WTC11 (cell line): ENCODE results near the gene SPATA25. TPM values are rescaled to one million over a fixed set of nuclear protein-coding genes. Genes with fewer than 3 reads are reported as not detected.
A peak's percentile ranks its signal among the peaks of the same experiment; 100 is the strongest.
"Not testable (repeated sequence)": the region's sequence is repeated elsewhere in the genome, so short reads cannot be mapped to it uniquely, and the experiment has no call there.

Experiments
- ATAC-seq: fragments of 200-7000 bp; cut with Tn5 transposase; 2 replicates; pipeline ENCODE4 v1.10.0; 2021; ENCODE audit warnings: mild to moderate bottlenecking, moderate library complexity
- CTCF ChIA-PET: fragments of 300-600 bp; sonication (Branson Sonifier 250); formaldehyde crosslinking; loops from one replicate; lab custom pipeline; 2021; ENCODE audit warnings: antibody characterized with exemption; lab: Charles Lee
- POLR2A ChIA-PET: fragments of 350-600 bp; sonication (Branson Sonifier 250); formaldehyde crosslinking; loops from one replicate; lab custom pipeline; 2021; ENCODE audit warnings: antibody characterized with exemption; lab: Charles Lee
- DNase-seq: peaks from one replicate; pipeline ENCODE4 v3.0.0; 2021; ENCODE audit warnings: low spot score
- H3K27ac Mint-ChIP-seq: 2 replicates; pipeline ENCODE4 v1.8.0; 2021; ENCODE audit warnings: mixed read lengths
- H3K27me3 Mint-ChIP-seq: 2 replicates; pipeline ENCODE4 v1.8.0; 2021; ENCODE audit warnings: low read depth, mild to moderate bottlenecking, moderate library complexity, mixed read lengths
- H3K36me3 Mint-ChIP-seq: 2 replicates; pipeline ENCODE4 v1.8.0; 2021; ENCODE audit warnings: mixed read lengths
- H3K4me1 Mint-ChIP-seq: 2 replicates; pipeline ENCODE4 v1.8.0; 2022; ENCODE audit warnings: mixed read lengths
- H3K4me3 Mint-ChIP-seq: 2 replicates; pipeline ENCODE4 v1.8.0; 2021; ENCODE audit warnings: mild to moderate bottlenecking, moderate library complexity, mixed read lengths
- H3K9me3 Mint-ChIP-seq: 2 replicates; pipeline ENCODE4 v1.8.0; 2021; ENCODE audit warnings: mixed read lengths
- ATF2 ChIP-seq: sonication (generic); formaldehyde crosslinking; IDR thresholded peaks from 2 replicates; pipeline ENCODE4 v1.8.1; 2022; ENCODE audit warnings: low read depth, missing genetic modification reagents, borderline replicate concordance
- EMX1 ChIP-seq: fragments of 250-450 bp; sonication (Bioruptor Pico); IDR thresholded peaks from 2 replicates; pipeline ENCODE4 v1.8.0; 2021; ENCODE audit warnings: mild to moderate bottlenecking
- FOXP4 ChIP-seq: sonication (generic); formaldehyde crosslinking; IDR thresholded peaks from 2 replicates; pipeline ENCODE4 v1.8.0; 2022; ENCODE audit warnings: mild to moderate bottlenecking, missing genetic modification reagents
- GTF2I ChIP-seq: fragments of 250-450 bp; sonication (Bioruptor Pico); conservative IDR thresholded peaks from 2 replicates; pipeline ENCODE4 v1.4.0; 2021; ENCODE audit warnings: mild to moderate bottlenecking
- IRF2 ChIP-seq: sonication (generic); formaldehyde crosslinking; IDR thresholded peaks from 2 replicates; pipeline ENCODE4 v1.8.0; 2022; ENCODE audit warnings: low read depth, missing genetic modification reagents, borderline replicate concordance
- KAT7 ChIP-seq: sonication (generic); formaldehyde crosslinking; IDR thresholded peaks from 2 replicates; pipeline ENCODE4 v1.8.1; 2023; ENCODE audit warnings: missing genetic modification reagents, mild to moderate bottlenecking, borderline replicate concordance
- NFYB ChIP-seq: sonication (generic); formaldehyde crosslinking; conservative IDR thresholded peaks from 2 replicates; pipeline ENCODE4 v1.8.0; 2022; ENCODE audit warnings: low read depth, missing genetic modification reagents
- PRDM15 ChIP-seq: sonication (generic); formaldehyde crosslinking; IDR thresholded peaks from 2 replicates; pipeline ENCODE4 v1.8.0; 2022; ENCODE audit warnings: missing genetic modification reagents
- RELA ChIP-seq: sonication (generic); formaldehyde crosslinking; IDR thresholded peaks from 2 replicates; pipeline ENCODE4 v1.8.1; 2022; ENCODE audit warnings: missing genetic modification reagents, mild to moderate bottlenecking, borderline replicate concordance
- RORB ChIP-seq: fragments of 250-450 bp; sonication (Bioruptor Pico); IDR thresholded peaks from 2 replicates; pipeline ENCODE4 v1.9.0; 2021; ENCODE audit warnings: mild to moderate bottlenecking
- ZBTB43 ChIP-seq: sonication (generic); formaldehyde crosslinking; IDR thresholded peaks from 2 replicates; pipeline ENCODE4 v1.8.1; 2023; ENCODE audit warnings: mild to moderate bottlenecking, missing genetic modification reagents
- ZNF138 ChIP-seq: sonication (generic); formaldehyde crosslinking; conservative IDR thresholded peaks from 2 replicates; pipeline ENCODE4 v1.8.1; 2022; ENCODE audit warnings: mild to moderate bottlenecking, moderate library complexity, missing genetic modification reagents
- ZNF219 ChIP-seq: sonication (generic); formaldehyde crosslinking; IDR thresholded peaks from 2 replicates; pipeline ENCODE4 v1.8.0; 2023; ENCODE audit warnings: missing genetic modification reagents, mild to moderate bottlenecking, borderline replicate concordance
- total RNA-seq: library from RNA; stranded (reverse); gene quantifications from 3 replicates; pipeline ENCODE4 v1.2.3, GENCODE V29; 2021

SPATA25 gene
- total RNA-seq, 1 experiment from 2014 or later: 3.7 TPM

- TF ChIP-seq FOXP4 (CRISPR knock-in tag): 0 out of 2 replicates have a peak, but pooled peaks have one; percentile 11
- TF ChIP-seq EMX1: no peak; the same call in 1 of the 2 replicates
- TF ChIP-seq PRDM15 (CRISPR knock-in tag): no peak
- no peak for TF ChIP-seq RORB (CRISPR knock-in tag)
- no peak for TF ChIP-seq ATF2 (CRISPR knock-in tag)
- peak; percentile 63; the same call in 1 of the 2 replicates for TF ChIP-seq KAT7 (CRISPR knock-in tag)
- no peak for TF ChIP-seq ZNF219 (CRISPR knock-in tag)
- no peak for TF ChIP-seq ZBTB43 (CRISPR knock-in tag)
- no peak for TF ChIP-seq RELA (CRISPR knock-in tag)
- no peak for TF ChIP-seq NFYB (CRISPR knock-in tag)
- TF ChIP-seq IRF2: no peak
- TF ChIP-seq ZNF138 (CRISPR knock-in tag): no peak
- TF ChIP-seq GTF2I: no peak
- TF ChIP-seq, all 79 proteins: peak for 13
Measured at GRCh38 chr20:45933266-45934045, 46.0 kb upstream of the SPATA25 start (continued).

GRCh38 chr20:45931680-45932079 is 44.3 kb upstream of the SPATA25 start:
- H3K4me3 Mint-ChIP-seq, H3K27me3 Mint-ChIP-seq, DNase-seq, H3K9me3 Mint-ChIP-seq, ATAC-seq, POLR2A ChIA-PET, H3K27ac Mint-ChIP-seq, H3K36me3 Mint-ChIP-seq: not testable (repeated sequence)
- CTCF ChIA-PET: interaction anchor here (1.0 kb wide), 1 partner anchor 38 kb away, joined by 3 read pairs; no protein-coding TSS in a partner anchor
- H3K4me1 Mint-ChIP-seq: peaks cover 23% of the 10 kb centered on the region
